ENCODE data around the gene GPX4.

DNA sequence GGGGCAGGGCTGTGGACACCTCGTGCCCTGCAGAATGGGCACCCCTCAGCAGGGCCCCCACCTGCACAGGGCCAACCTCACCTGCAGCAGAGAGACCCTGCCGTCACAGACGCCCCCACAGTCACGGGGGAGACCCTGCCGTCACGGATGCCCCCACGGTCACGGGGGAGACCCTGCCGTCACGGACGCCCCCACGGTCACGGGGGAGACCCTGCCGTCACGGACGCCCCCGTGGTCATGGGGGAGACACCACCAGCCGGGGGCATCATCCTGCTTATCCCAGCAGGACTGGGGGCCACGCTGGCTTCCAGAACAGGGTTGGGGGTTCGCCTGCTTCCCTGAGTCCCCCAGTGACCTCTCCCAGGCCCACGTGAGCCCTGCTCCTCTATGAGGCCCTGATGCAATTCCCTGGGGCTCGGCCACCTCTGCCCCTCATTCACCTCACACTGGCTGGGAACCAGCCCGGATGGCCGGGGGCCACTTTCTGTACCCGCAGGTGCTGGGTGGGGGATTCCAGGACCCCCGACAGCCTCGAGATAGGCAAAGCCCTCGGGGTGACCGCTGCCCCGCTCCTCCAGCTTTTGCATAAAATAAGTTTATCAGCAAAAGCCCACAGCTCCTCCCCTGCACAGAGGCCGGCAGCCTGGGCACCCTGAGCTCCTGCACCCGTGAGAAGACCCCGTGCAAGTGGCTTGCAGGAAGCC, 46.7 kb downstream of the GPX4 start:
- TF ChIP-seq EZH2 (IDR thresholded peaks at IDR 0.05; ENCODE audit: borderline replicate concordance, low read length) = no peak
- TF ChIP-seq, protein P1, sequence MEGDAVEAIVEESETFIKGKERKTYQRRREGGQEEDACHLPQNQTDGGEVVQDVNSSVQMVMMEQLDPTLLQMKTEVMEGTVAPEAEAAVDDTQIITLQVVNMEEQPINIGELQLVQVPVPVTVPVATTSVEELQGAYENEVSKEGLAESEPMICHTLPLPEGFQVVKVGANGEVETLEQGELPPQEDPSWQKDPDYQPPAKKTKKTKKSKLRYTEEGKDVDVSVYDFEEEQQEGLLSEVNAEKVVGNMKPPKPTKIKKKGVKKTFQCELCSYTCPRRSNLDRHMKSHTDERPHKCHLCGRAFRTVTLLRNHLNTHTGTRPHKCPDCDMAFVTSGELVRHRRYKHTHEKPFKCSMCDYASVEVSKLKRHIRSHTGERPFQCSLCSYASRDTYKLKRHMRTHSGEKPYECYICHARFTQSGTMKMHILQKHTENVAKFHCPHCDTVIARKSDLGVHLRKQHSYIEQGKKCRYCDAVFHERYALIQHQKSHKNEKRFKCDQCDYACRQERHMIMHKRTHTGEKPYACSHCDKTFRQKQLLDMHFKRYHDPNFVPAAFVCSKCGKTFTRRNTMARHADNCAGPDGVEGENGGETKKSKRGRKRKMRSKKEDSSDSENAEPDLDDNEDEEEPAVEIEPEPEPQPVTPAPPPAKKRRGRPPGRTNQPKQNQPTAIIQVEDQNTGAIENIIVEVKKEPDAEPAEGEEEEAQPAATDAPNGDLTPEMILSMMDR (IDR thresholded peaks at IDR 0.05; ENCODE audit: low read length) = no peak

All from OCI-LY1 (cell line).